Adipose tissue (tissue), 3 donors: ENCODE measurements around the gene MYO16. TPM values are rescaled to one million over a fixed set of nuclear protein-coding genes. Genes with fewer than 3 reads are reported as not detected.
"Not testable (repeated sequence)": the region's sequence is repeated elsewhere in the genome, so short reads cannot be mapped to it uniquely, and the experiment has no call there.

Experiments
- H3K27ac ChIP-seq: one replicate; pipeline ENCODE4 v1.5.1; 2013; ENCODE audit warnings: low read depth, low read length
- WGBS, 3 donors: extraction: QIAGEN DNeasy Blood & Tissue Kit; methylation state at CpG; one replicate each; pipeline ENCODE4 v1.1.7; 2013; 5-methylcytosine and 5-hydroxymethylcytosine counted together
- polyA plus RNA-seq, 3 donors: library from polyadenylated mRNA; stranded (reverse); fragments of 200-250 nt; gene quantifications; one replicate each; pipeline ENCODE4 v1.2.3, GENCODE V29; 2013
- donor health status: healthy with polysubstance abuse.
- donor health status: Bipolar disorder and iron deficiency.
- donor health status: healthy.

The MYO16 gene
- polyA plus RNA-seq, 3 donors, result 0.05 to 2.0 (median 0.56) TPM

DNA sequence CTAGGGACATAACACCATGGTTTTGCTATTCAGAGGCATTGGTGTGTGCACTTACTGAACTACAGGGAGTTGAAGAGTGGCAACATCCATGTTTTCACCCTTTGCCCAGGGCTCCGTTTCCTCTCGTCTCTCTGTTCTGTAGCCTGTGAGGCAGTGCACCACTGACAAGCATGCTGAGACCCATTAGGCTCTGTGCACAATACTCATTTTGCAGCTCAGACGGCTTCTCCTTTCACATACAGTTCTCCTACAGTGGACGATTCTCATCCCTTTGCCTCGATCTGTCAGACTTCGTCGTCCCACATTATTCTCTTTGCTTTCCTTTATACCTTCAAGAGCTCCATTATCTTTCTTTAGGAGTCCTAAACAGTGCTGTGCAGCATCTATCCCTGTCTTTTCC lies 403.7 kb downstream of the MYO16 start:
- 66 to 84% (median 82%) methylated on average over 7 of the region's 7 CpGs for WGBS, 3 donors
- no peak overlapping the region for H3K27ac ChIP-seq

DNA sequence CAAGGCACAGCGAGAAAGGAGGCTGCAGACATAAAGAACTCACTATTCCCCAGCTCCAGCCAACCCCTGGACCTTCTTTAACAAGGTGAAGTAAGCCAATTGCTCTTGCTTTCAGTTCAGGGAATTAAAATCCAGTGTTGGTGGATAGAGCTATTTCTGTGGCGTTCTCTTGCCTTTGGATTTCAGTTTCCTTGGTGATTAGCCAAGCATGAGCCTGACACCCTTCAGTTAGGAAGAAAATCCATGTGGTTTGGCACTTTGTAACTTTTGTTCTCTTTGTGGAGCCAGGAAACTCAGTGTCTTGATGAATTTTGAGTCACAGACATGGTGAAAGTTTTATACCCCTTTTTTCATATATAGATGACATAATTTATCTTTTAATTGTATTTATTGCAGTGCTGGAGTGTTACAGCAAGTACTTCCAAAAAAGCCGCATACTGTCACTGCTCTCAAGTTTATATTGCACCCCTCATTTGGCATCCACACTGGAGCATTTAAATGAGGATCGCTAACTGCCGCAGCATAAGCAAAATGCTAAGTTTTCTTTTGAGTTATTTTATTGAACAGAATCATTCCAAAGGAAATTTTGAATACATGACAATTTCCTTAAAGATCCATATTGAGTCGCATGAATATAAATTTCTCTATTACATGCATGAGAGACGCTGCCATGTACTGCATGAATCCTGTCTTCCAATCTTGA lies 406.8 kb downstream of the MYO16 start:
- no peak overlapping the region for H3K27ac ChIP-seq
- 77 to 85% (median 81%) methylated on average over 7 of the region's 7 CpGs for WGBS, 3 donors

DNA sequence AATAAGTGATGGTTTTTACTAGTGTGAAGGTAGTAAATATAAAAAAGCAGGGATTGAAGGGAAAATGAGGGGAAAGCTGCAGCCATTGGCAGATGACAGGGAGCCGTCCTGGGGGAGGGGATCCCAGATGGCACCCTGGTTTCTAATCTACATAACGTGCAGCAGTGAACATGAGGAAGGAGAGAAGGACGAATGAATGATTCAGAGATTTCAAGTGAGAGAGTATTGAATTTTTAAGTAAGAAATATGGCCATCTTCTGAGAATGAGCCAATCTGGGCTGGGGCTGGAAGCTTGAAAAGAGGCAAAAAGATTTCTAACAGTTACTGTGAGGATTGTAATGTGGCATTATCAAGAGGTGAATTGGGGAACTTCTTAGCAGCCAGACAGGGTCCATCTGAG lies 414.2 kb downstream of the MYO16 start:
- no peak overlapping the region for H3K27ac ChIP-seq
- 71 to 74% (median 71%) methylated on average over 3 of the region's 3 CpGs for WGBS, 3 donors

DNA sequence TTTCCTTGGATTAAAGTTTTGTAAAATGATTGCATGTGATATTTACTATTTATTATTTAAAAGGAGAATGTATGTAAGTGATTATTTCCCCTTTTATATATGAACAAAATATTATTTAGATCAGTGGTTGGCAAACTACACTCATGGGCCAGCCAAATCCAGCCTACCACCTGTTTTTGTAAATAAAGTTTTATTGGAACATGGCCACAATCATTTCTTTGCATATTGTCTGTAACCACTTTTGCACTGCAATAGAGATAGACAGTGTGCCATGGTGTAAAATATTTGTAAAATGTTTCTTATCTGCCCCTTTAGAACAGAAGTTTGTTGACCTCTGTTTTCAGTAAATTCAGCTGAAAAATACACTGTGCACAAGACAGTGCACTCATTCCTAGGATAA lies 426.4 kb downstream of the MYO16 start:
- H3K27ac ChIP-seq, result no peak overlapping the region

DNA sequence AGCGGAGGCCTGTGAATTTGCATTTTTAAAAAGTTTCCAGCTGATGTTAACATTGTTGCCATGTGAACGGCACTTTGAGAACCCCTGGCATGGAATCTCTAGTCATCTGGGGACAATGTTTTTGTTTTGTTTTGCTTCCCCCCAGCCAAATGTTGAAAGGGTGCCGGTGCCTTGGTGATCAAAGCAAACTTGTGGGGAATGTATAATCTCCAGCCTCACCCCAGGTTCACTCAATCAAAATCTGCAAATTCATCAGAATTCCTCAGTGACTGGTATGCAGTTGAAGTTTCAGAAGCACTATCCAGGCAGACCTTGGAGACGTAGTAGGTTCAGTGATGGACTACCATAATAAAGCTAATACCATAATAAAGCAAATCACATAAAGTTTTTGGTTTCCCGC lies 428.7 kb downstream of the MYO16 start:
- no peak overlapping the region for H3K27ac ChIP-seq
- 58 to 72% (median 70%) methylated on average over 5 of the region's 5 CpGs for WGBS, 3 donors

DNA sequence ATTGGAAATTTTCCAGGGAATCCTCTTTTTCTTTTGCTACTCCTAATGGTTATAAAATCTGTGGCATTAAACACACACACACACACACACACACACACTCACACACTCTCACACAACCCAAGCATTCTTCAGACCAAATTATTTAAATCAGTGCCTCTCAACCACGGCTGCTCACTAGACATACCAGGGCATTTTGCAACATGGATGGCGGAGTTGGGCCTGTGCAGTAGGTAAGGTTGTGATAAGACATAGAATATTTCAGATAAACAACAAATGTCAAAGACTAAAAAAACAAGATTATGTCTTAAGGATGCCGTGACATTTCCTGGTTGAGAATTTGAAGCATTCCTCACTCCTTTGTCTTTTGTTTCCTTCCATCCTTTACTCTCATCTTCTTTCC lies 443.1 kb downstream of the MYO16 start:
- H3K27ac ChIP-seq, result no peak overlapping the region
- WGBS, 3 donors, result 74 to 91% (median 88%) methylated on average over 3 of the region's 3 CpGs

DNA sequence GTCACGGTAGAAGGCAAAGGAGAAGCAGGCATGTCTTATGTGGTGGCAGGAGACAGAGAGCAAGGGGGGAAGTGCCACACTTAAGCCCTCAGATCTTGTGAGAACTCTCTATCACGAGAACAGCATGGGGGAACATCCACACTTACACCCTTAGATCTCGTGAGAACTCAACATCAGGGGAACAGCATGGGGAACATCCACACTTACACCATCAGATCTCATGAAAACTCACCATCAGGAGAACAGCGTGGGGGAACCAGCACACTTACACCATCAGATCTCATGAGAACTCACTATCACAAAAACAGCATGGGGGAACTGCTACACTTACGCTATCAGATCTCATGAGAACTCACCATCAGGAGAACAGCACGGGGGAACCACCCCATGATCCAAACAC lies 445.0 kb downstream of the MYO16 start:
- 67 to 69% (median 68%) methylated on average over 6 of the region's 6 CpGs for WGBS, 3 donors
- no peak overlapping the region for H3K27ac ChIP-seq

DNA sequence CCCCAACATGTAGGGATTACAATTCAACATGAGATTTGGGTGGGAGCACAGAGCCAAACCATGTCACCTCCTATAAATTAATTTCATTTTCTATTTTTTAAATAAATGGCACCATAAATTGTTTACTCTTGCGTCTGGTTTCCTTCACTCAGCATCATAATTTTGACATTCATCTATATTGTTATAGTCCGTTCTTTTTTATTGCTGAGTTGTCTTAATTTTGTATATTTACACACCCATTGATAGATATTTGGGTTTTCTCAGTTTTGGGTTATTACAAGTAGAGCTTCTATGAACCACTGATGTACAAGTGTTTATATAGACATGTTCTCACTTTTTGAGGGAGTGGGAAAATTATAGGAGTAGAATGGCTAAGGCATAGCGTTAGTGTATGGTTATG lies 445.4 kb downstream of the MYO16 start:
- H3K27ac ChIP-seq, result no peak overlapping the region
- WGBS, 3 donors, result 79 to 91% (median 90%) methylated on average over 3 of the region's 3 CpGs

DNA sequence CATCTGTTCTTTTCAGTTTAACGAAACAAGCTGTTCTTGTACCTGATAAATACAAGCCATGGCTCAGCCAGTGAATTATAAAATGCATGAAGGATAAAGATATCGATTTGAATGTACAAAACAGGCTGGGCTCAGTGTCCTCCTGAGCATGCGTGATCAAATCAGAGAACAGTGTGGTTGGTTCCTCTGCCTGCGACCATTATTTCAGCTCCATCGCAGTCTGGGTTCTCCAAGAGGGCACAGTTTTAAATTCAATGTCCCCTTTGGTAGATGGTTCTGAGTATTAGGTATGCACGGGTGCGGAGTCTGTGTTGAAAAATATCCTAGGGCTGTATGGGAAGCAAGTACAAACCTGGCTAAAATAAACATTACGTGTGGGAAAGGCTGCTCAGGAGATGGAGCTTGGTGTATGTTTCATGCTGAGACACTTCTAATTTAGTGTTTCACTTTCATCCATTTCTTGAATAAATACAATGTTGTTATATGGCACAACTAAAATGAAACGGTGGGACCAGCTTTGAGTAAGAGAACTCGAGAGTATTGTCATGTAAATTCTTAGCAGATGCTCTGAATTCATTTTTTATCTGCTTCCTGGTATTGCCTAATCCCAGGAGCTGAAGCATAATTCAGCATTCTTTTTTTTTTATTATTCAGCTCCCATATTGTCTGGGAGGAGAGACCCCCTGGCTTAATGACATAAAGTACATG lies 458.7 kb downstream of the MYO16 start:
- H3K27ac ChIP-seq, result no peak overlapping the region
- 54 to 77% (median 76%) methylated on average over 10 of the region's 10 CpGs for WGBS, 3 donors

DNA sequence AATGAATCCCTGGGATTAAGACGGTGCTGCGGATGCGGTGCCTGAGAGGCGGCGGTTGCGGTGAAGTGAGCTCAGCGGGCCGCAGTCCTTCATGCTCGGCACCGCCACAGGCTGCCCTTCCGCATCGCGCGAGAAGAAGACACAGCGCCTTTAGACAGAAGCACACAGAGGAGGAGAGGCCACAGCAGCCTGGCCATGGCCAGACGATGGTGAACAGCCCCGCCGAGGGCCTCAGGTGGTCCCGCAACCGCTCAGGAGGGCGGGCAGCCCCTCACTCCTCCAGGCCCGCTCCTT lies 459.2 kb downstream of the MYO16 start:
- no peak overlapping the region for H3K27ac ChIP-seq
- WGBS, 3 donors, result 88 to 91% (median 88%) methylated on average over 22 of the region's 22 CpGs

DNA sequence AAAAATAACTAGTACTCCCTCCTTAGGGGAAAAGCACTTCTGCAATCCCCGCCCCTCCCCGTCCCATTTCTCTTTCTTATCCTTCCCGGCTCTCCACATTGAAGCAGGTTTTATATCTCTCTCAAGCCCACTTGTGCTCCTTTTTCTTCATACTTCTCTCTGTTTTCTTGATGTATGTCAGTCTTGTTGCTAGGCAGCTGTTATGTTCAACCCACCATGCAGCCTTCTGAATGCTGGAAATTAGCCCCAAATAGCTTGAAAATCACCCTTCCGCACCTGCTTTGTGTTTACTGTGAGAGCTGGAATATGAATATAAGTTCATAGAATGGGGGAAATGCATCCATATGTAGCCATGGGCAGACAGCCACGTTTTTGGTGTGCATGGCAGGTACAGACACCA lies 461.4 kb downstream of the MYO16 start:
- 73 to 74% (median 74%) methylated on average over 5 of the region's 5 CpGs for WGBS, 3 donors

DNA sequence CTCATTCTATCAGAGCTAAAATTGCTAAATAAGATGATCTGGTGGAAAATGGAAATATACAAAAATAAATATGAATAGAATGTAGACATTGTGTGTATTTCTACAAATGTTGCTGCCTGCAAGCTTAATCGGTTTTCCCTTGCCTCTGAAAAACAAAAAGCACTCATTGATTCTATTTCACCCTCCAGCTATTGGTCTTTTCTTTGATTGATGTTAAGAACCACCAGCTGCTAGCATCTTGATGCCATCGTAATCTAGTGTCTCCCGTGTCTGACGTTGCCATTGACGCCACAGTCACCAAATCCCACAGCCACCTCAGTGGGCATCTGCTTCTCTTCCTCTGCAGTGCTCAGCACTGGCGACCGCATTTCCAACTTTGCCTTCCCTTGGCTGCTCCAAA lies 461.8 kb downstream of the MYO16 start:
- no peak overlapping the region for H3K27ac ChIP-seq
- WGBS, 3 donors, result 88 to 91% (median 89%) methylated on average over 7 of the region's 7 CpGs

More for the DNA sequence above, 461.4 kb downstream of the MYO16 start:
- H3K27ac ChIP-seq, result no peak overlapping the region

DNA sequence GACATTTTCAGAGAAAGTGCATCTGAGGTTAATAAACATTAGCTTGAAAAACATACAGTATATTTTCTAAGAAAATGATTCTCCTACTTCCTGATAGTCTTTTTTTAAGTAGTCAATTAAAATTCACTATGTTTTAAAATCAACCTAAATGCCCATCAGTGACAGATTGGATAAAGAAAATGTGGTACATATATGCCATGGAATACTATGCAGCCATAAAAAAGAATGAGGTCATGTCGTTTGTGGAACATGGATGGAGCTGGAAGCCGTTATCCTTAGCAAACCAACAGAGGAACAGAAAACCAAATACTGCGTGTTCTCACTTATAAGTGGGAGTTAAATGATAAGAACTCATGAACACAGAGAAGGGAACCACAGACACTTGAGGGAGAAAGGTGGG lies 462.8 kb downstream of the MYO16 start:
- H3K27ac ChIP-seq, result not testable (repeated sequence)
- WGBS, 3 donors, result 76 to 90% (median 85%) methylated on average over 3 of the region's 3 CpGs

DNA sequence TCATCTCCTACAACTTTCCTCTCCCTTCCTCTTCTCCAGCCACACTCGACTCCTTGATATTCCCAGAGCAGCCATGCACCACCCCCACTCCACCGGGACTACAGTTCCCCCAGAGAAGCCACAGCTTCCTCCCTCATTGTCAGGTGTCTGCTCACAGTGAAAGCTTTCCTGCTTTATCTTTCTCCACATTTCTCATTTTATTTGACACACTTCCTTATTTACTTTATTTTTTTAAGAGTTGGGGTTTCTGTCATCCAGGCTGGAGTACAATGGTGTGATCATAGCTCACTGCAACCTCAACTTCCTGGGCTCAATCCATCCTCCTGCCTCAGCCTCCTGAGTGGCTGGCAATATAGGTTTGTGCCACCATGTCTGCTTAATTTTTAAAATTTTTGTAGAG lies 464.6 kb downstream of the MYO16 start:
- no peak overlapping the region for H3K27ac ChIP-seq
- 41 to 58% (median 44%) methylated on average over 2 of the region's 2 CpGs for whole genome bisulfite sequencing, 3 donors

DNA sequence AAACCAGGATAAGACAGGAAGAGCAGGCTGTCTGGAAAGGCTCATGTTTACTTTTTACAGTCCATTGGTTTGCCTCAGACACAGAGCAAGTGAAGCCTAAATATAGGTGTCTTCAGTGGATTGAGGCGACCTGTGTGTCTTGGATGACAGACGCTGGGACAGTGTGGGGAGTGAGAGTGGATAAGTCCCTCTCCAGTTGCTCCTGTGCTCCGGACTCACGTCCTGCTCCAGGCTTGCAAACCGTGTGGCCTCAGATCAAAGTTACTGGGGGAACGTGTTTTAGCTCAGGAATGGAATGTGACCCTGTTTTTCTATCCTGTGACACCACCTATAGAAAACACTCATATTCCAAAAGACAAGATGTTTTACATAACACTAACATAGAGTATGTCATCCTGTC lies 465.7 kb downstream of the MYO16 start:
- H3K27ac ChIP-seq, result no peak overlapping the region
- WGBS, 3 donors, result 41 to 66% (median 52%) methylated on average over 6 of the region's 6 CpGs

DNA sequence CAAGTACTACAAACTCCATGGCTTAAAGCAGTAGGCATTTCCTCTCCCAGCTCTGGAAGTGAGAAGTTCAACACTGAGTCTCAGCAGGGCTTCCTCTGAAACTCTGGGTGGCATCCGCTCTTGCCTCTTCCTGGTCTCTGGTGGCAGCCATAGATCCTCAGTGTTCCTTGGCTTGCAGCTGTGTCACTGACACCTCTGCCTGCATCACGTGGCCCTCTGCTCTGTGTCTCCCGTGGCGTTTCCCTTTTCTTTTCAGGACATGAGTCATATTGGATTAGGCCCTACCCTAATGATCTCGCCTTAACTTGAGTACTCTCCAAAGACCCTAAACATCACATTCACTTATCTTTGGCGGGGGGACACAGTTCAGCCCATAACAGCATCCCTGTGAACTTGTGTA lies 466.7 kb downstream of the MYO16 start:
- WGBS, 3 donors, result 54 to 72% (median 60%) methylated on average over 6 of the region's 6 CpGs
- H3K27ac ChIP-seq, result no peak overlapping the region

DNA sequence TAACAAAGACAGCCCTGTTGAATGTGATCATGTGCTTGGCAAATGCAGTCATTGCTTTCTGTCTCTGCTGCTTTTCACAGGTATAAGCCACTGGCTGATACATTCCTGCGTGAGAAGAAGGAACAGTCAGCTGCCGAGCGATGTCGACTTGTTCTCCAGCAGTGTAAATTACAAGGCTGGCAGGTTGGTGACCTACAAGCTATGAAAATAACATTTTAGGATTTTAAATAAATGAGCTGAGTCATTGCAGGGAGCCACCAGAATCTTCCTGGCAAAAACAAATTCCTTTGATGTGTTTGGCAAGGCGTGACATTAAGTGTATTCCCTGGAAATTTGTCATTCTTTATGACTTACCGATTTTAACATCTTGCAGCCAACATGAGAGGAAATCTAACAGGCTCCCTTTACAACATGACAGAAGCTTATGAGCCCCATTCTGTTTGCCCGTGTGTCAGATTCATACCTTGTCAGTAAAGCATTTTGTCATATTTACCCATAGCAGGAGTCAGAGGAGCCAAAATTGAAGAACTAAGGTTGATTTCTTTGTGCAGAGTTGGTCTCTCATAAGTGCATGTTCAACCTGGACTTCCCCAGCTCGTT lies 471.4 kb downstream of the MYO16 start:
- H3K27ac ChIP-seq, result no peak overlapping the region
- WGBS, 3 donors, result 56 to 65% (median 59%) methylated on average over 8 of the region's 8 CpGs

DNA sequence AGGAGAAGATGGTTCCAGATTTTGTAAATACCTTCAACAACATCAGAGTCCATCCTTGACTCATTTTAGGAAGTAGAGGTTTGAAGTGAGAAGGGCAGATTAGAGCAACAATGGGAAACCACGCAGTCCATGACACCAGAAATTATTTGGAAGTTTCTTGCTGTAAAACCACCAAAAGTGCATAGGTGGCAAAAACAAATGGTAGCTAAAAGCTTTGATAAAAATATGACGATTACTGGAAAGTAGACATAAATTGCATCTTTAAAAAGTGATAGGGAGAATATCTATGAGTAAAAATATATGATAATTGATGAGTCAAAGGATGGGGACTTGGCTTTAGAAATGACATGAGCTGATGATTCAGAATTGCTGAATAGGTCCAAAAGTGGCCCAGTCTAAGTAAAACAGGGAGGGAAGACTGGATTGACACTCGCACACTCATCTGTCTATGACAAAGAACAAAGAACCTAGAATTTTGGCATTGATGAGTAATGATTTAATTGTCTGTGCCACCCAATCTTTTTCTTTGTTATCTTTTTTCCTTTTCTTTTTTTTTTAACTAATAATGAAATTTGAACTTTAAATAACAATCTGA lies 472.2 kb downstream of the MYO16 start:
- 80 to 87% (median 83%) methylated on average over 3 of the region's 3 CpGs for WGBS, 3 donors
- H3K27ac ChIP-seq, result no peak overlapping the region

DNA sequence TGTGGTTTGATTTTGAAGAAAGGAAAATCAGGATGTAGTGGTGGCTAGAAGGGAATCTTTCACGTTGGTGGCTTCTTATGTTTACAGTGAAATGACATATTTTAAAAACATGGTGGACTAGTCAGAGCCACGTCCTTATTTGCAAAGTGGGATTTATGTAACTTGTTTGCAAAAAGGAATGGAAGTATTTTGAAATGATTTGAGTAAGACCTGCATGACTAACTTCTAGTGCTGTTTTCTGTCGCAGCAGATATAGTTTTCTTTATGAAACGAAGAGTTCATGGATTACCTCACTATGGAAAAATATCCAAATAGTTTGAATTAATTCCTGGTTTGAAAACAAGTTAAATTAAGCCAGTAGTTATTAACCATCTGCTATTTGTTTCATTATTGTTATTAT lies 476.5 kb downstream of the MYO16 start:
- WGBS, 3 donors, result 38 to 68% (median 50%) methylated on average over 4 of the region's 4 CpGs
- H3K27ac ChIP-seq, result no peak overlapping the region

DNA sequence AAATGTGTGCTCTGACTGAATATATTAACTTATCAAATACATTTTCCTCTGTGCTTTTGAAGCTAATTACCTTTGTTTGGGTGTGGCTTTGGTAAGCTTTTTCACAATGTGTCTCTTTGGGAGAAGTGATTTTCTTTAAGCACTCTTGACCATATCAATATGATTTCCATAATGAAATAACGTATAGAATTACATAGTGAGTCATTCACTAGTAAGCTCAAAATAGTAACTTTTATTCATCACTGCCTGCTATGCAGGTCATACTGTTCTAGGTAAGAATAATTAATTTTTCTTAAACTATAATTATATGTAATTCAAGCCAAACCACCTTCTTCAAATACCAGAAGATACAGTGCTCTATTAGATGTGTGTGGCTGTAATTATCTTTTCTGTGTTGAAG lies 480.7 kb downstream of the MYO16 start:
- 39 to 84% (median 81%) methylated on average over 1 of the region's 1 CpG for WGBS, 3 donors
- no peak overlapping the region for H3K27ac ChIP-seq
